B cell (primary cell): ENCODE data around the gene PHC3. TPM values are rescaled to one million over a fixed set of nuclear protein-coding genes. Genes with fewer than 3 reads are reported as not detected.

Experiments
- ATAC-seq: fragments of 200-7000 bp; cut with Tn5 transposase; one replicate; pipeline ENCODE4 v1.10.0; 2021; ENCODE audit warnings: low read depth, mild to moderate bottlenecking, moderate number of reproducible peaks, moderate library complexity
- CTCF ChIA-PET: fragments of 350-600 bp; sonication (Branson Sonifier 250); formaldehyde crosslinking; loops from one replicate; lab custom pipeline; 2021; ENCODE audit warnings: antibody characterized with exemption, inconsistent platforms; lab: Charles Lee
- POLR2A ChIA-PET: fragments of 350-600 bp; sonication (Branson Sonifier 250); formaldehyde crosslinking; loops from one replicate; lab custom pipeline; 2021; ENCODE audit warnings: antibody characterized with exemption; lab: Charles Lee
- DNase-seq: peaks from one replicate; pipeline ENCODE4 v3.0.0; 2013
- H2AFZ ChIP-seq: 2 replicates; pipeline ENCODE4 v1.6.1; 2012; ENCODE audit warnings: mild to moderate bottlenecking, low read depth, low read length; ENCODE audit not compliant: insufficient read depth, poor library complexity, severe bottlenecking
- H3K27ac ChIP-seq, 2 donors: 1 replicate in 1 of 2; 2 replicates in 1 of 2; pipeline ENCODE4 v1.5.1; 2012 to 2013; ENCODE audit warnings: low read length in 2 of 2, mild to moderate bottlenecking in 2 of 2, moderate library complexity in 1 of 2
- H3K27me3 ChIP-seq, 4 experiments: fragments of 200-600 bp in 1 of 4; sonication (generic) in 1 of 4; replicated peaks in 1 of 4; 1 replicate in 2 of 4; 2 replicates in 2 of 4; pipeline versions ENCODE4 v1.6.1 to v1.7.0; 2013 to 2016; ENCODE audit warnings: low read length in 3 of 4, mild to moderate bottlenecking in 2 of 4, mixed read lengths in 1 of 4, moderate library complexity in 1 of 4; ENCODE audit not compliant: insufficient read depth in 4 of 4, control insufficient read depth in 3 of 4; ENCODE audit errors: control extremely low read depth in 1 of 4
- H3K36me3 ChIP-seq, 2 experiments: replicated peaks in 1 of 2; 1 replicate in 1 of 2; 2 replicates in 1 of 2; pipeline versions ENCODE4 v1.6.1 to v1.7.1; 2013; ENCODE audit warnings: low read length in 1 of 2; ENCODE audit not compliant: insufficient read depth in 2 of 2, control insufficient read depth in 1 of 2; ENCODE audit errors: control extremely low read depth in 1 of 2, extremely low read depth in 1 of 2
- H3K4me1 ChIP-seq, 2 donors: fragments of 200-600 bp in 1 of 2; sonication (generic) in 1 of 2; 1 replicate in 1 of 2; 2 replicates in 1 of 2; pipeline versions ENCODE4 v1.5.1 to v1.6.1; 2013 to 2017; ENCODE audit warnings: low read length in 2 of 2; ENCODE audit not compliant: control insufficient read depth in 2 of 2, insufficient read depth in 2 of 2
- H3K4me2 ChIP-seq: replicated peaks from 2 replicates; pipeline ENCODE3; 2012; ENCODE audit warnings: mild to moderate bottlenecking, low read depth, low read length; ENCODE audit not compliant: poor library complexity, severe bottlenecking
- H3K4me3 ChIP-seq, 5 experiments: fragments of 200-600 bp in 1 of 5; sonication (generic) in 1 of 5; 1 replicate in 3 of 5; 2 replicates in 2 of 5; pipeline versions ENCODE4 v1.5.1 to v1.7.0; 2011 to 2016; ENCODE audit warnings: low read length in 4 of 5, mild to moderate bottlenecking in 4 of 5, low read depth in 2 of 5, control low read depth in 1 of 5, moderate library complexity in 1 of 5; ENCODE audit not compliant: insufficient read depth in 1 of 5; ENCODE audit errors: control extremely low read depth in 1 of 5, extremely low read depth in 1 of 5
- H3K79me2 ChIP-seq: fragments of 200-600 bp; sonication (generic); one replicate; pipeline ENCODE4 v1.6.0; 2016; ENCODE audit warnings: low read length; ENCODE audit not compliant: control insufficient read depth, insufficient read depth
- H3K9ac ChIP-seq: fragments of 200-600 bp; sonication (generic); 2 replicates; pipeline ENCODE4 v1.6.1; 2017; ENCODE audit warnings: mild to moderate bottlenecking, low read length, moderate library complexity
- H3K9me3 ChIP-seq, 3 donors: one replicate each; pipeline versions ENCODE4 v1.6.1 to v1.7.1; 2013; ENCODE audit warnings: low read length in 2 of 3; ENCODE audit not compliant: control insufficient read depth in 2 of 3, insufficient read depth in 1 of 3; ENCODE audit errors: control extremely low read depth in 1 of 3
- H4K20me1 ChIP-seq: 2 replicates; pipeline ENCODE4 v1.6.0; 2012; ENCODE audit warnings: mild to moderate bottlenecking, low read length; ENCODE audit not compliant: insufficient read depth, control insufficient read depth, poor library complexity, severe bottlenecking
- H3K27ac Mint-ChIP-seq: one replicate; pipeline ENCODE4 v1.8.0; 2021; ENCODE audit warnings: mixed read lengths
- H3K27me3 Mint-ChIP-seq: one replicate; pipeline ENCODE4 v1.8.0; 2021; ENCODE audit warnings: mixed read lengths
- H3K4me1 Mint-ChIP-seq: one replicate; pipeline ENCODE4 v1.8.0; 2021; ENCODE audit warnings: mixed read lengths
- H3K4me3 Mint-ChIP-seq: one replicate; pipeline ENCODE4 v1.8.0; 2021; ENCODE audit warnings: mixed read lengths
- H3K9me3 Mint-ChIP-seq: one replicate; pipeline ENCODE4 v1.8.0; 2022; ENCODE audit warnings: mixed read lengths; ENCODE audit not compliant: insufficient read depth
- EZH2 ChIP-seq: IDR thresholded peaks from 2 replicates; pipeline ENCODE4 v1.6.1; 2012; ENCODE audit warnings: borderline replicate concordance, low read depth, mild to moderate bottlenecking, moderate library complexity, low read length; ENCODE audit not compliant: insufficient read depth, poor library complexity, severe bottlenecking
- WGBS: methylation state at CpG from one replicate; pipeline ENCODE4 v1.1.5; 2013; ENCODE audit warnings: missing lambda C conversion rate; ENCODE audit not compliant: insufficient coverage; 5-methylcytosine and 5-hydroxymethylcytosine counted together
- intact Hi-C: fragments of 100-400 bp; cut with micrococcal nuclease; formaldehyde crosslinking; loops from one replicate; pipeline ENCODE4 v1.10.0; 2022
- polyA plus RNA-seq: library from polyadenylated mRNA; depleted of rRNA; stranded (reverse); fragments of >200 nt; gene quantifications from 2 replicates; pipeline ENCODE4 v1.2.3, GENCODE V29; 2012
- total RNA-seq, 2 donors: library from RNA; stranded (reverse); fragments of 120-200 nt in 1 of 2; gene quantifications; 1 replicate in 1 of 2; 2 replicates in 1 of 2; pipeline versions ENCODE4 v1.2.3 to v1.2.4, GENCODE V29; 2013 to 2022
- TF ChIP-seq, protein P1 (sequence below): fragments of 200-600 bp; IDR thresholded peaks from one replicate; pipeline ENCODE4 v1.8.0; 2022; ENCODE audit warnings: antibody characterized with exemption, mild to moderate bottlenecking

PHC3 gene
- total and polyA plus RNA-seq, 2 donors (not counting 1 experiment from before 2014, with no cell fraction given), result 51.8 to 159 TPM

- no peaks in the 10 kb centered on the region for H3K9me3 ChIP-seq
- Mint-ChIP-seq H3K9me3 (no peaks in the 10 kb centered on the region), H3K4me1 (no peaks in the 10 kb centered on the region), H3K4me3 (no peak overlapping the region), H3K27ac (no peak overlapping the region), H3K27me3 (no peaks in the 10 kb centered on the region)
- no peak overlapping the region for H3K9ac ChIP-seq
- peaks cover 6% of the 10 kb centered on the region for H4K20me1 ChIP-seq
- WGBS, result no CpG with 5 or more reads among the region's 3 CpGs
- peaks cover 5 to 54% of the 10 kb centered on the region in 2 experiments for H3K36me3 ChIP-seq
- ATAC-seq, result no peak
- CTCF ChIA-PET, result interaction anchor here (1.2 to 1.3 kb wide), 2 partner anchors 32 to 50 kb away, joined by 3 to 4 read pairs; no protein-coding TSS in a partner anchor
- no peak for TF ChIP-seq EZH2
- TF ChIP-seq, protein P1, sequence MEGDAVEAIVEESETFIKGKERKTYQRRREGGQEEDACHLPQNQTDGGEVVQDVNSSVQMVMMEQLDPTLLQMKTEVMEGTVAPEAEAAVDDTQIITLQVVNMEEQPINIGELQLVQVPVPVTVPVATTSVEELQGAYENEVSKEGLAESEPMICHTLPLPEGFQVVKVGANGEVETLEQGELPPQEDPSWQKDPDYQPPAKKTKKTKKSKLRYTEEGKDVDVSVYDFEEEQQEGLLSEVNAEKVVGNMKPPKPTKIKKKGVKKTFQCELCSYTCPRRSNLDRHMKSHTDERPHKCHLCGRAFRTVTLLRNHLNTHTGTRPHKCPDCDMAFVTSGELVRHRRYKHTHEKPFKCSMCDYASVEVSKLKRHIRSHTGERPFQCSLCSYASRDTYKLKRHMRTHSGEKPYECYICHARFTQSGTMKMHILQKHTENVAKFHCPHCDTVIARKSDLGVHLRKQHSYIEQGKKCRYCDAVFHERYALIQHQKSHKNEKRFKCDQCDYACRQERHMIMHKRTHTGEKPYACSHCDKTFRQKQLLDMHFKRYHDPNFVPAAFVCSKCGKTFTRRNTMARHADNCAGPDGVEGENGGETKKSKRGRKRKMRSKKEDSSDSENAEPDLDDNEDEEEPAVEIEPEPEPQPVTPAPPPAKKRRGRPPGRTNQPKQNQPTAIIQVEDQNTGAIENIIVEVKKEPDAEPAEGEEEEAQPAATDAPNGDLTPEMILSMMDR, result no peak
- H3K27me3 ChIP-seq, result no peaks in the 10 kb centered on the region
- intact Hi-C loops, result no loop called here
- DNase-seq, result no peak
- H3K4me2 ChIP-seq, result no peak overlapping the region
- no peak overlapping the region for H3K27ac ChIP-seq
- POLR2A ChIA-PET, result no interaction called here
- H3K4me3 ChIP-seq, result no peak overlapping the region
- no peaks in the 10 kb centered on the region for H3K79me2 ChIP-seq
- no peaks in the 10 kb centered on the region for H3K4me1 ChIP-seq
- H2AFZ ChIP-seq, result no peak overlapping the region
These were observed 91.5 kb downstream of the PHC3 start for GRCh38 chr3:170089862-170090600.

GRCh38 chr3:170085396-170085795 lies 96.1 kb downstream of the PHC3 start:
- no peaks in the 10 kb centered on the region for H3K9me3 Mint-ChIP-seq
- H3K4me3 Mint-ChIP-seq, result no peak overlapping the region
- H3K27me3 ChIP-seq, result no peaks in the 10 kb centered on the region
- TF ChIP-seq EZH2, result no peak
- H3K4me2 ChIP-seq, result no peak overlapping the region
- H3K27ac Mint-ChIP-seq, result no peak overlapping the region
- POLR2A ChIA-PET, result no interaction called here
- H3K27me3 Mint-ChIP-seq, result no peaks in the 10 kb centered on the region
- no peak overlapping the region for H3K27ac ChIP-seq
- H3K79me2 ChIP-seq, result no peaks in the 10 kb centered on the region
- H4K20me1 ChIP-seq, result no peaks in the 10 kb centered on the region
- peaks cover 15% of the 10 kb centered on the region for H3K4me1 Mint-ChIP-seq
- peaks cover 0 to 42% of the 10 kb centered on the region in 2 experiments for H3K36me3 ChIP-seq
- intact Hi-C loops, result no loop called here
- CTCF ChIA-PET, result interaction anchor here (1.1 to 1.3 kb wide), 3 partner anchors 21 to 223 kb away, joined by 3 read pairs; no protein-coding TSS in a partner anchor
- H3K4me3 ChIP-seq, result no peak overlapping the region
- H3K9ac ChIP-seq, result no peak overlapping the region
- DNase-seq (no peak), ATAC-seq (no peak)
- no peaks in the 10 kb centered on the region for H3K9me3 ChIP-seq
- no peak overlapping the region for H2AFZ ChIP-seq
- no peaks in the 10 kb centered on the region for H3K4me1 ChIP-seq
- WGBS, result no CpG with 5 or more reads among the region's 6 CpGs
